Esophagus (tissue), 2 donors: ENCODE measurements around the gene MDK. TPM values are rescaled to one million over a fixed set of nuclear protein-coding genes. Genes with fewer than 3 reads are reported as not detected.
"Not testable (repeated sequence)": the region's sequence is repeated elsewhere in the genome, so short reads cannot be mapped to it uniquely, and the experiment has no call there.

ENCODE experiments used
- H3K27ac ChIP-seq, 2 donors: one replicate each; pipeline ENCODE4 v1.5.1; 2013; ENCODE audit warnings: low read depth in 2 of 2, mild to moderate bottlenecking in 2 of 2, inconsistent platforms in 1 of 2, low read length in 1 of 2, moderate library complexity in 1 of 2
- H3K27me3 ChIP-seq, 2 donors: one replicate each; pipeline ENCODE4 v1.6.1; 2013; ENCODE audit warnings: low read length in 2 of 2, control low read depth in 1 of 2, mild to moderate bottlenecking in 1 of 2; ENCODE audit not compliant: insufficient read depth in 2 of 2, control insufficient read depth in 1 of 2
- H3K36me3 ChIP-seq, 2 donors: one replicate each; pipeline ENCODE4 v1.6.1; 2013; ENCODE audit warnings: low read length in 1 of 2; ENCODE audit not compliant: control insufficient read depth in 2 of 2, insufficient read depth in 2 of 2
- H3K4me1 ChIP-seq, 2 donors: one replicate each; pipeline ENCODE4 v1.6.1; 2013; ENCODE audit warnings: low read length in 1 of 2; ENCODE audit not compliant: control insufficient read depth in 2 of 2, insufficient read depth in 2 of 2
- H3K4me3 ChIP-seq, 2 donors: one replicate each; pipeline ENCODE4 v1.5.1; 2013; ENCODE audit warnings: low read length in 2 of 2, mild to moderate bottlenecking in 2 of 2, low read depth in 1 of 2, moderate library complexity in 1 of 2
- H3K9me3 ChIP-seq, 2 donors: one replicate each; pipeline ENCODE4 v1.6.1; 2013; ENCODE audit warnings: mild to moderate bottlenecking in 2 of 2, low read depth in 1 of 2, low read length in 1 of 2, moderate library complexity in 1 of 2; ENCODE audit not compliant: control insufficient read depth in 2 of 2, insufficient read depth in 1 of 2
- WGBS, 2 donors: extraction: QIAGEN DNeasy Blood & Tissue Kit; methylation state at CpG; one replicate each; pipeline ENCODE4 v1.1.7; 2013; 5-methylcytosine and 5-hydroxymethylcytosine counted together
- polyA plus RNA-seq, 2 donors: library from polyadenylated mRNA; stranded (reverse); fragments of 200-250 nt; gene quantifications; one replicate each; pipeline ENCODE4 v1.2.3, GENCODE V29; 2013
- donor health status: healthy with polysubstance abuse.
- donor health status: Bipolar disorder and iron deficiency.

MDK gene
- polyA plus RNA-seq, 2 donors = 19.9 to 24.3 TPM

GRCh38 chr11:46364791-46365190 lies 16.7 kb upstream of the MDK start:
- no peak overlapping the region for H3K27ac ChIP-seq
- H3K9me3 ChIP-seq = no peaks in the 10 kb centered on the region
- H3K27me3 ChIP-seq = no peaks in the 10 kb centered on the region
- WGBS, 2 donors = 76 to 78% methylated on average over 3 of the region's 3 CpGs
- H3K4me1 ChIP-seq = peaks cover 13 to 30% of the 10 kb centered on the region in 2 donors
- H3K36me3 ChIP-seq = peaks cover 0 to 17% of the 10 kb centered on the region in 2 donors
- no peak overlapping the region for H3K4me3 ChIP-seq

DNA sequence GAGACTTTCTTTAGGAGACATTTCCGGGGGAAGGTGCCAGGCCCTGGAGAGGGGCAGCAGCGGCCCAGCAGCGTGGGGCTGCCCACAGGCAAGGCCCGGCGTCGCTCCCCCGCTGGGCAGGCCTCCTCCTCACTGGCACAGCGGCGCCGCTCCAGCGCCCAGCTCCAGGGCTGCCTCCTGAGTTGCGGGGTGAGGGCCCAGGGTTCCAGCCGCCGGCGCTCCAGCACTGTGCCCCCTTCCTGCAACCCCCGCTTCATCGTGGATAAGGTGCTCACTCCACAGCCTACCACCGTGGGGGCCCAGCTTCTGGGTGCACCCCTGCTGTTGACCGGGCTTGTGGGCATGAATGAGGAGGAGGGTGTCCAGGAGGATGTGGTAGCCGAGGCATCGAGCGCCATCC lies 15.2 kb upstream of the MDK start:
- no peak overlapping the region for H3K4me3 ChIP-seq
- no peak overlapping the region for H3K27ac ChIP-seq
- peaks cover 11 to 27% of the 10 kb centered on the region in 2 donors for H3K4me1 ChIP-seq

GRCh38 chr11:46366661-46367161 lies 14.8 kb upstream of the MDK start:
- 92 to 93% methylated on average over 31 of the region's 31 CpGs for WGBS, 2 donors
- H3K27ac ChIP-seq = no peak overlapping the region
- H3K4me3 ChIP-seq = no peak overlapping the region
- no peaks in the 10 kb centered on the region for H3K9me3 ChIP-seq
- H3K4me1 ChIP-seq = peaks cover 10 to 26% of the 10 kb centered on the region in 2 donors
- no peaks in the 10 kb centered on the region for H3K27me3 ChIP-seq
- H3K36me3 ChIP-seq = peaks cover 0 to 30% of the 10 kb centered on the region in 2 donors

More for the DNA sequence above, 15.2 kb upstream of the MDK start:
- Histone ChIP-seq H3K36me3 (peaks cover 0 to 26% of the 10 kb centered on the region in 2 donors), H3K27me3 (no peaks in the 10 kb centered on the region), H3K9me3 (no peaks in the 10 kb centered on the region)
- WGBS, 2 donors = 90% methylated on average over 22 of the region's 22 CpGs

GRCh38 chr11:46367244-46367915 lies 14.1 kb upstream of the MDK start:
- WGBS, 2 donors = 25 to 30% methylated on average over 30 to 32 of the region's 32 CpGs

DNA sequence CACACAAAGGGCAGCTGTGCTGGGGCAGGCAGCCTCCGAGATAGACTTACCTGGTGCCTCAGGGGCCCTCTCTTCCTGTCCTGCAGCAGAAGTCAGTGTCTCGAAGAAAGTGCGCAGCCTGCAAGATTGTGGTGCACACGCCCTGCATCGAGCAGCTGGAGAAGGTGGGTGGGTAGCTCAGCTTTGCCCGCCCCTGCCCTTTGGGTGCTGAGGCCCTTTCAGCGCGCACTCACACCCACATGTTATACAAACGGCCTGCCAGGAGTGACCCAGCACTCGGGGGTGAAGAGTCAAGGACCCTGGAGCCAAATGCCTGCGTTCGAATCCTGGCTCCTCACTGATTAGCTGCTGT lies 13.6 kb upstream of the MDK start:
- Histone ChIP-seq H3K9me3 (no peaks in the 10 kb centered on the region), H3K4me1 (peaks cover 5 to 17% of the 10 kb centered on the region in 2 donors), H3K27me3 (no peaks in the 10 kb centered on the region), H3K4me3 (no peak overlapping the region), H3K27ac (no peak overlapping the region), H3K36me3 (peaks cover 0 to 39% of the 10 kb centered on the region in 2 donors)
- WGBS, 2 donors = 78% methylated on average over 11 to 12 of the region's 12 CpGs

More at GRCh38 chr11:46367244-46367915, 14.1 kb upstream of the MDK start:
- peaks cover 0 to 36% of the 10 kb centered on the region in 2 donors for H3K36me3 ChIP-seq
- no peaks in the 10 kb centered on the region for H3K9me3 ChIP-seq
- no peak overlapping the region for H3K27ac ChIP-seq
- H3K4me3 ChIP-seq = no peak overlapping the region
- peaks cover 10 to 21% of the 10 kb centered on the region in 2 donors for H3K4me1 ChIP-seq
- no peaks in the 10 kb centered on the region for H3K27me3 ChIP-seq

DNA sequence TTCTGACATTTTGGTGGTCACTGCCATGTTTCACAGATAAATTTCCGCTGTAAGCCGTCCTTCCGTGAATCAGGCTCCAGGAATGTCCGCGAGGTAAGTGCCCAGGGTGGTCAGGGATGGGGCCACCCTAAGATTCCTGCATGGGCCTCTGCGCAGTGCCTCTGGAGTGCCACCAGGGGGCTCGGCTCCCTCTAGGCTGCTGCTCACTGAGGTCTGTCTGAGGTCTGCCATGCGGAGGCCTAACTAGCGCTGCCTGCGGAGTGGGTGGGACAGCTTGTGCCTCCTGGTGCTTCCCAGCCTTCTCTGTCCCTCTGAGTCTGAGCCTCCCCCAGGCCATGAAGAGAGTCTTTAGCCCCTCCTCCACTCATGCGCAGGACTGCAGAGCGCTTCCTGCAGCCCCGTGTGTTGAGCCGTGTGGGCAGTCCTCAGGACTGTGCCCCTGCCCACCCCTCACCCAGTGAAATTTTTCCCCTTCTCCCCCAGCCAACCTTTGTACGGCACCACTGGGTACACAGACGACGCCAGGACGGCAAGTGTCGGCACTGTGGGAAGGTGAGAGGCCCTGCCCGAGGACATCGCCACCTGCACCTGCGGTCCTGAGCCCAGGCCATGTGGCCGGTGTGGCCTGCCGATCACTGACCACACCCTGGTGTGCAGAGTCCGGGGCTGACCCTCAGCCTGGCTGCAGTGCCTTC lies 11.9 kb upstream of the MDK start:
- 74 to 75% methylated on average over 25 of the region's 25 CpGs for WGBS, 2 donors
- H3K9me3 ChIP-seq = no peaks in the 10 kb centered on the region
- H3K27me3 ChIP-seq = no peaks in the 10 kb centered on the region
- peaks cover 0 to 4% of the 10 kb centered on the region in 2 donors for H3K4me1 ChIP-seq
- no peak overlapping the region for H3K27ac ChIP-seq
- no peak overlapping the region for H3K4me3 ChIP-seq
- H3K36me3 ChIP-seq = peaks cover 0 to 44% of the 10 kb centered on the region in 2 donors

GRCh38 chr11:46370253-46370652 lies 11.2 kb upstream of the MDK start:
- Histone ChIP-seq H3K4me1 (peaks cover 0 to 4% of the 10 kb centered on the region in 2 donors), H3K27me3 (no peaks in the 10 kb centered on the region), H3K36me3 (peaks cover 0 to 50% of the 10 kb centered on the region in 2 donors), H3K4me3 (no peak overlapping the region), H3K27ac (no peak overlapping the region), H3K9me3 (no peaks in the 10 kb centered on the region)
- 89 to 91% methylated on average over 13 of the region's 13 CpGs for WGBS, 2 donors

DNA sequence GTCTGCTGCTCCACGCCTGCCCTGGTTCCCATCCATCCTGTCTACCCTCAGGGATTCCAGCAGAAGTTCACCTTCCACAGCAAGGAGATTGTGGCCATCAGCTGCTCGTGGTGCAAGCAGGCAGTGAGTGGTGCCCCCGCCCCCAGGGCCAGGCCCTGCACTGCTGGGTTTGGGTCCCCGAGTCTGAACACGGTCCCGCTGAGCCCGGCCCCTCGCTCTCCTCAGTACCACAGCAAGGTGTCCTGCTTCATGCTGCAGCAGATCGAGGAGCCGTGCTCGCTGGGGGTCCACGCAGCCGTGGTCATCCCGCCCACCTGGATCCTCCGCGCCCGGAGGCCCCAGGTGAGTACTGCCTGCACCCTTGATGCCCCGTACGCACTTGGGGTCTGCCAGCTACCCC lies 10.2 kb upstream of the MDK start:
- not testable (repeated sequence) for H3K27me3 ChIP-seq, H3K27ac ChIP-seq, H3K4me3 ChIP-seq, H3K9me3 ChIP-seq, H3K4me1 ChIP-seq
- 93 to 96% methylated on average over 19 of the region's 19 CpGs for WGBS, 2 donors
- peaks cover 0 to 60% of the 10 kb centered on the region in 2 donors for H3K36me3 ChIP-seq

DNA sequence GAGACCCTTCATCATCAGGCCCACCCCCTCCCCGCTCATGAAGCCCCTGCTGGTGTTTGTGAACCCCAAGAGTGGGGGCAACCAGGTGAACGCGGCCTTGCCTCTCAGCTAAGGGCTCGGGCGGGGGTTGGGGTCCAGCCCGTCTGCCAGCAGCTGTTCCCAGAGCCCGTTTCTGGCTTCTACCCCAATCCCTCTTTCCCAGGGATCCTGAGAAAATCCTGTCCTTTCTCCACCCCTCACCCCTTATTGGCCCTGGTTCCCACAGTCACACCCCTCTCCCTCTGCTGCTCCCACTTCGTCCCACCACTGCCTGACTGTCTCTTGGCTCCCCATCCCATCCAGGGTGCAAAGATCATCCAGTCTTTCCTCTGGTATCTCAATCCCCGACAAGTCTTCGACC lies 9.4 kb upstream of the MDK start:
- Histone ChIP-seq H3K4me1 (no peaks in the 10 kb centered on the region), H3K4me3 (no peak overlapping the region), H3K27me3 (no peaks in the 10 kb centered on the region), H3K27ac (no peak overlapping the region), H3K36me3 (peaks cover 0 to 59% of the 10 kb centered on the region in 2 donors), H3K9me3 (no peaks in the 10 kb centered on the region)
- 77 to 84% methylated on average over 9 to 10 of the region's 10 CpGs for WGBS, 2 donors
